NT2/D1 (cell line): ENCODE results near the gene PRKN.
"Not testable (repeated sequence)": the region's sequence is repeated elsewhere in the genome, so short reads cannot be mapped to it uniquely, and the experiment has no call there.

Experiments
- DNase-seq: peaks from one replicate; pipeline ENCODE4 v3.0.0-alpha.2; 2011; ENCODE audit warnings: low read depth, low spot score
- H3K27me3 ChIP-seq: 2 replicates; pipeline ENCODE4 v1.6.0; 2011; ENCODE audit warnings: mild to moderate bottlenecking; ENCODE audit not compliant: insufficient read length, insufficient read depth
- H3K36me3 ChIP-seq: 2 replicates; pipeline ENCODE4 v1.6.1; 2011; ENCODE audit warnings: mild to moderate bottlenecking, low read length, mixed read lengths; ENCODE audit not compliant: insufficient read depth, insufficient read length
- H3K4me1 ChIP-seq: 2 replicates; pipeline ENCODE4 v1.5.1; 2011; ENCODE audit not compliant: insufficient read depth, insufficient read length
- H3K4me3 ChIP-seq: 2 replicates; pipeline ENCODE4 v1.5.1; 2011; ENCODE audit warnings: low read depth; ENCODE audit not compliant: insufficient read length
- H3K9ac ChIP-seq: 2 replicates; pipeline ENCODE4 v1.6.0; 2011; ENCODE audit warnings: low read depth; ENCODE audit not compliant: insufficient read length
- H3K9me3 ChIP-seq: 2 replicates; pipeline ENCODE4 v1.5.1; 2011; ENCODE audit warnings: mild to moderate bottlenecking, low read length; ENCODE audit not compliant: insufficient read depth
- SUZ12 ChIP-seq: IDR thresholded peaks from 2 replicates; pipeline ENCODE4 v1.6.1; 2011; ENCODE audit not compliant: insufficient read length, insufficient read depth; ENCODE audit errors: extremely low read depth
- YY1 ChIP-seq: IDR thresholded peaks from 2 replicates; pipeline ENCODE4 v1.6.1; 2011; ENCODE audit not compliant: insufficient read length, insufficient read depth
- ZNF274 ChIP-seq: IDR thresholded peaks from 2 replicates; pipeline ENCODE4 v1.6.1; 2011; ENCODE audit warnings: mild to moderate bottlenecking, low read depth, low read length

The PRKN gene

GRCh38 chr6:161496941-161497340 lies 1230.6 kb downstream of the PRKN start:
- no peaks in the 10 kb centered on the region for H3K9me3 ChIP-seq
- H3K4me1 ChIP-seq = no peaks in the 10 kb centered on the region
- H3K36me3 ChIP-seq = no peaks in the 10 kb centered on the region
- no peak for TF ChIP-seq YY1
- no peak for TF ChIP-seq ZNF274
- TF ChIP-seq SUZ12 = no peak
- H3K9ac ChIP-seq = no peak overlapping the region
- H3K27me3 ChIP-seq = no peaks in the 10 kb centered on the region
- no peak overlapping the region for H3K4me3 ChIP-seq
- DNase-seq = no peak

- not testable (repeated sequence) for DNase-seq, H3K4me1 ChIP-seq, H3K9me3 ChIP-seq, H3K9ac ChIP-seq, H3K36me3 ChIP-seq, H3K27me3 ChIP-seq, H3K4me3 ChIP-seq
Measured at GRCh38 chr6:161496271-161496670, 1231.3 kb downstream of the PRKN start.

- Histone ChIP-seq H3K36me3 (no peaks in the 10 kb centered on the region), H3K9ac (no peak overlapping the region), H3K4me3 (no peak overlapping the region), H3K9me3 (no peaks in the 10 kb centered on the region), H3K27me3 (no peaks in the 10 kb centered on the region), H3K4me1 (no peaks in the 10 kb centered on the region)
- no peak for DNase-seq
- TF ChIP-seq ZNF274 = no peak
- no peak for TF ChIP-seq YY1
- no peak for TF ChIP-seq SUZ12
Measured at GRCh38 chr6:161494566-161494965, 1233.0 kb downstream of the PRKN start.

GRCh38 chr6:161493576-161494118 lies 1233.9 kb downstream of the PRKN start:
- DNase-seq = no peak
- Histone ChIP-seq H3K9me3 (no peaks in the 10 kb centered on the region), H3K4me3 (no peak overlapping the region), H3K27me3 (no peaks in the 10 kb centered on the region), H3K9ac (no peak overlapping the region), H3K36me3 (no peaks in the 10 kb centered on the region), H3K4me1 (no peaks in the 10 kb centered on the region)
- TF ChIP-seq YY1 (no peak), ZNF274 (no peak), SUZ12 (no peak)

GRCh38 chr6:161489626-161490306 lies 1237.8 kb downstream of the PRKN start:
- TF ChIP-seq ZNF274 = no peak
- Histone ChIP-seq H3K36me3 (no peaks in the 10 kb centered on the region), H3K9ac (no peak overlapping the region), H3K9me3 (no peaks in the 10 kb centered on the region), H3K27me3 (no peaks in the 10 kb centered on the region), H3K4me3 (no peak overlapping the region), H3K4me1 (no peaks in the 10 kb centered on the region)
- no peak for DNase-seq

- no peaks in the 10 kb centered on the region for H3K36me3 ChIP-seq
- H3K4me1 ChIP-seq = no peaks in the 10 kb centered on the region
- H3K9me3 ChIP-seq = no peaks in the 10 kb centered on the region
- no peaks in the 10 kb centered on the region for H3K27me3 ChIP-seq
- no peak for TF ChIP-seq SUZ12
- no peak for TF ChIP-seq ZNF274
- TF ChIP-seq YY1 = no peak
- no peak overlapping the region for H3K9ac ChIP-seq
- no peak for DNase-seq
- no peak overlapping the region for H3K4me3 ChIP-seq
Measured at GRCh38 chr6:161487694-161488093, 1239.9 kb downstream of the PRKN start.

GRCh38 chr6:161487217-161487531 lies 1240.4 kb downstream of the PRKN start:
- no peak for DNase-seq
- Histone ChIP-seq H3K27me3 (no peaks in the 10 kb centered on the region), H3K9me3 (no peaks in the 10 kb centered on the region), H3K9ac (no peak overlapping the region), H3K36me3 (no peaks in the 10 kb centered on the region), H3K4me3 (no peak overlapping the region), H3K4me1 (no peaks in the 10 kb centered on the region)
- TF ChIP-seq ZNF274 = no peak
- no peak for TF ChIP-seq SUZ12
- TF ChIP-seq YY1 = no peak
